ENCODE data around the gene FASLG. TPM values are rescaled to one million over a fixed set of nuclear protein-coding genes. Genes with fewer than 3 reads are reported as not detected.

FASLG gene
- total and polyA plus RNA-seq, 2 donors: 0.04 to 0.26 TPM

GRCh38 chr1:172630056-172630818, 28.7 kb upstream of the FASLG start:
- 91% methylated on average over 11 of the region's 11 CpGs for WGBS
- Histone ChIP-seq H3K4me1 (ENCODE audit: insufficient read depth) (no peaks in the 10 kb centered on the region), H3K36me3 (ENCODE audit: insufficient read depth) (no peaks in the 10 kb centered on the region), H3K4me3 (ENCODE audit: low read depth, low read length) (no peak overlapping the region), H3K27ac (ENCODE audit: low read depth) (no peak overlapping the region)
- DNase-seq (ENCODE audit: extremely low spot score): no peak

GRCh38 chr1:172630868-172631267, 28.0 kb upstream of the FASLG start:
- H3K4me1 ChIP-seq (ENCODE audit: insufficient read depth): no peaks in the 10 kb centered on the region
- H3K4me3 ChIP-seq (ENCODE audit: low read depth, low read length): no peak overlapping the region
- H3K36me3 ChIP-seq (ENCODE audit: insufficient read depth): no peaks in the 10 kb centered on the region
- no peak overlapping the region for H3K27ac ChIP-seq (ENCODE audit: low read depth)
- DNase-seq (ENCODE audit: extremely low spot score): no peak
- WGBS: 49% methylated on average over 3 of the region's 3 CpGs

GRCh38 chr1:172637522-172637921, 21.4 kb upstream of the FASLG start:
- DNase-seq (ENCODE audit: extremely low spot score): no peak
- no peak overlapping the region for H3K4me3 ChIP-seq (ENCODE audit: low read depth, low read length)
- no peak overlapping the region for H3K27ac ChIP-seq (ENCODE audit: low read depth)
- H3K36me3 ChIP-seq (ENCODE audit: insufficient read depth): no peaks in the 10 kb centered on the region
- 96% methylated on average over 2 of the region's 2 CpGs for WGBS
- no peaks in the 10 kb centered on the region for H3K4me1 ChIP-seq (ENCODE audit: insufficient read depth)

- WGBS: 87% methylated on average over 2 of the region's 2 CpGs
- DNase-seq (ENCODE audit: extremely low spot score): no peak
- no peaks in the 10 kb centered on the region for H3K36me3 ChIP-seq (ENCODE audit: insufficient read depth)
- H3K4me3 ChIP-seq (ENCODE audit: low read depth, low read length): no peak overlapping the region
- no peak overlapping the region for H3K27ac ChIP-seq (ENCODE audit: low read depth)
- H3K4me1 ChIP-seq (ENCODE audit: insufficient read depth): no peaks in the 10 kb centered on the region
These were observed 20.7 kb upstream of the FASLG start for GRCh38 chr1:172638249-172638648.

GRCh38 chr1:172638885-172639831, 19.7 kb upstream of the FASLG start:
- DNase-seq (ENCODE audit: extremely low spot score): no peak
- Histone ChIP-seq H3K36me3 (ENCODE audit: insufficient read depth) (no peaks in the 10 kb centered on the region), H3K4me1 (ENCODE audit: insufficient read depth) (no peaks in the 10 kb centered on the region), H3K4me3 (ENCODE audit: low read depth, low read length) (no peak overlapping the region), H3K27ac (ENCODE audit: low read depth) (no peak overlapping the region)
- WGBS: 54% methylated on average over 9 of the region's 9 CpGs

GRCh38 chr1:172640111-172640510, 18.8 kb upstream of the FASLG start:
- Histone ChIP-seq H3K4me1 (ENCODE audit: insufficient read depth) (no peaks in the 10 kb centered on the region), H3K27ac (ENCODE audit: low read depth) (no peak overlapping the region), H3K36me3 (ENCODE audit: insufficient read depth) (no peaks in the 10 kb centered on the region), H3K4me3 (ENCODE audit: low read depth, low read length) (no peak overlapping the region)
- 85% methylated on average over 8 of the region's 8 CpGs for WGBS
- DNase-seq (ENCODE audit: extremely low spot score): no peak

GRCh38 chr1:172641492-172641891, 17.4 kb upstream of the FASLG start:
- 72% methylated on average over 5 of the region's 5 CpGs for WGBS
- H3K27ac ChIP-seq (ENCODE audit: low read depth): no peak overlapping the region

GRCh38 chr1:172642970-172643369, 15.9 kb upstream of the FASLG start:
- no peaks in the 10 kb centered on the region for H3K4me1 ChIP-seq (ENCODE audit: insufficient read depth)
- H3K4me3 ChIP-seq (ENCODE audit: low read depth, low read length): no peak overlapping the region
- H3K36me3 ChIP-seq (ENCODE audit: insufficient read depth): no peaks in the 10 kb centered on the region
- 50% methylated on average over 6 of the region's 6 CpGs for WGBS
- DNase-seq (ENCODE audit: extremely low spot score): no peak
- H3K27ac ChIP-seq (ENCODE audit: low read depth): no peak overlapping the region

More at GRCh38 chr1:172641492-172641891, 17.4 kb upstream of the FASLG start:
- Histone ChIP-seq H3K36me3 (ENCODE audit: insufficient read depth) (no peaks in the 10 kb centered on the region), H3K4me1 (ENCODE audit: insufficient read depth) (no peaks in the 10 kb centered on the region), H3K4me3 (ENCODE audit: low read depth, low read length) (no peak overlapping the region)
- DNase-seq (ENCODE audit: extremely low spot score): no peak

- no peak for DNase-seq (ENCODE audit: extremely low spot score)
- 55% methylated on average over 1 of the region's 1 CpG for WGBS
- no peaks in the 10 kb centered on the region for H3K4me1 ChIP-seq (ENCODE audit: insufficient read depth)
- H3K27ac ChIP-seq (ENCODE audit: low read depth): no peak overlapping the region
- H3K36me3 ChIP-seq (ENCODE audit: insufficient read depth): no peaks in the 10 kb centered on the region
- H3K4me3 ChIP-seq (ENCODE audit: low read depth, low read length): no peak overlapping the region
These were observed 12.2 kb upstream of the FASLG start for GRCh38 chr1:172646653-172647052.

- DNase-seq (ENCODE audit: extremely low spot score): no peak
- no peaks in the 10 kb centered on the region for H3K36me3 ChIP-seq (ENCODE audit: insufficient read depth)
- WGBS: 73% methylated on average over 8 of the region's 8 CpGs
- H3K4me3 ChIP-seq (ENCODE audit: low read depth, low read length): no peak overlapping the region
- no peaks in the 10 kb centered on the region for H3K4me1 ChIP-seq (ENCODE audit: insufficient read depth)
- H3K27ac ChIP-seq (ENCODE audit: low read depth): no peak overlapping the region
These were observed 11.8 kb upstream of the FASLG start for GRCh38 chr1:172647110-172647564.

GRCh38 chr1:172647987-172648386, 10.9 kb upstream of the FASLG start:
- Histone ChIP-seq H3K27ac (ENCODE audit: low read depth) (no peak overlapping the region), H3K4me3 (ENCODE audit: low read depth, low read length) (no peak overlapping the region), H3K4me1 (ENCODE audit: insufficient read depth) (no peaks in the 10 kb centered on the region), H3K36me3 (ENCODE audit: insufficient read depth) (no peaks in the 10 kb centered on the region)
- 90% methylated on average over 4 of the region's 4 CpGs for WGBS
- no peak for DNase-seq (ENCODE audit: extremely low spot score)

GRCh38 chr1:172650474-172651193, 8.3 kb upstream of the FASLG start:
- Histone ChIP-seq H3K4me1 (ENCODE audit: insufficient read depth) (no peaks in the 10 kb centered on the region), H3K4me3 (ENCODE audit: low read depth, low read length) (no peak overlapping the region), H3K36me3 (ENCODE audit: insufficient read depth) (no peaks in the 10 kb centered on the region), H3K27ac (ENCODE audit: low read depth) (no peak overlapping the region)
- 64% methylated on average over 2 of the region's 2 CpGs for WGBS
- DNase-seq (ENCODE audit: extremely low spot score): no peak

- DNase-seq (ENCODE audit: extremely low spot score): no peak
- H3K27ac ChIP-seq (ENCODE audit: low read depth): no peak overlapping the region
- no peaks in the 10 kb centered on the region for H3K36me3 ChIP-seq (ENCODE audit: insufficient read depth)
- no peak overlapping the region for H3K4me3 ChIP-seq (ENCODE audit: low read depth, low read length)
- WGBS: 29% methylated on average over 5 of the region's 5 CpGs
- H3K4me1 ChIP-seq (ENCODE audit: insufficient read depth): no peaks in the 10 kb centered on the region
These were observed 5.7 kb upstream of the FASLG start for GRCh38 chr1:172653015-172653709.
